Raji (cell line): ENCODE results near the gene CAPZB.

Experiments used
- POLR2A ChIP-seq: IDR thresholded peaks from 2 replicates; pipeline ENCODE4 v1.6.1; 2011; ENCODE audit warnings: low read depth, low read length, control low read depth; ENCODE audit not compliant: insufficient read depth

CAPZB gene

DNA sequence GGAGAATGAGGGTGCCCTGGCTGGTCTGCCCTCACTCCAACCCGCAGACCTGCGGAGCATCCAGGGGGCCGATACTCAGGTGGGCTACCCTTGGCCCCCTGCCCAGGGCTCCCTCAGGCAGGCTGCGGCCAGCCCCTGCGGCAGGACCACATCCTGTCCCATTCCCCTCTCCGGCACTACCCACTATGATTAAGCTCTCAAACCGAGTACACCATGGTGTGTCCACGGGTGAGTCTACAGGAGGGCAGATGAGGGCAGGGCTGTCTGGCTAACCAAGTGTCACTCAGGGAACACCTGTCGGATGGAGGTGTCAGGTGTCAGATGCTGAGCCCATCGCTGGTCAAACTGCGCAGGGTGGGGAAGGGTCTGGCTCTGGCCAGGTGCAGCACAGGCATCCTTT lies 126.0 kb downstream of the CAPZB start:
- no peak for TF ChIP-seq POLR2A

DNA sequence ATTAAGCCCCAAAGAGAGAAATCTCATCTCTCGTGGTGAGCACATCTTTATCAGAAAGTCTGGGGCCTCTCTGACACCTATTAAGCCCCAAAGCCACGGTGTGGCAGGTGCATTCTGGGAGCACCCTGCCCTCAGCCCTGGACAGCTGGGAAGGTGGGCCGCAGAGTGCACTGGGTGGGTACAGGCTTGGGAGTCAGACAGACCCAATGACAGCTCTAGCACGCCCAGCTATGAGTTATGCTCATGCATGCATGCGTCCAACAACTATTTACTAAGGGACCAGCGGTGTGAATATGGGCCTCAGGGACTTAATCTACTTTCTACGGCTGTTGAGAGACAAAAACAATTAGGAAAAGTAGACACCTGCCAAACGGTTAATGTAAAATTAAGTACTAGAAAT lies 126.6 kb downstream of the CAPZB start:
- no peak for TF ChIP-seq POLR2A

GRCh38 chr1:19357299-19357986 lies 127.9 kb downstream of the CAPZB start:
- TF ChIP-seq POLR2A: no peak

- TF ChIP-seq POLR2A: no peak
Measured at GRCh38 chr1:19356266-19356665, 129.1 kb downstream of the CAPZB start.

GRCh38 chr1:19354531-19354981 lies 130.8 kb downstream of the CAPZB start:
- TF ChIP-seq POLR2A: no peak

DNA sequence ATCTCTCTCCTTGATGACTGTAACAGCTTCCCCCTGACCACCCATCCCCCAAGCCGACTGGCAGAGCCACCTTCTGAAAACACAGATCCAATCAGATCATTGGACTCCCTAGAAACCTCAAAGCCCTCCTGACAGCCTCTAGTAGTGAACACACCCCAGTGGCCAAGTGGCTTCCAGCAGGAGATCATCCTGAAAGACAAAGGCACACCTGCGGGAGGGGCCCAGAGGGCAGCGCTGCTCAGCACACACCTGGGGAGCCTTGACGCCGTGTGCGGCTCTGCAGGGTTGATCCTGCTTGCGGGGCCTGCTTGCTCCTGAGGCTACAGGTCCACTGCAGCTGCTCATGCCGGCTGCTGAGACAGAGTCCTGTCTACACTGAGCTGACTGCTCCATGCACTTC lies 131.7 kb downstream of the CAPZB start:
- no peak for TF ChIP-seq POLR2A

- no peak for TF ChIP-seq POLR2A
Measured at GRCh38 chr1:19352839-19353238, 132.5 kb downstream of the CAPZB start.

DNA sequence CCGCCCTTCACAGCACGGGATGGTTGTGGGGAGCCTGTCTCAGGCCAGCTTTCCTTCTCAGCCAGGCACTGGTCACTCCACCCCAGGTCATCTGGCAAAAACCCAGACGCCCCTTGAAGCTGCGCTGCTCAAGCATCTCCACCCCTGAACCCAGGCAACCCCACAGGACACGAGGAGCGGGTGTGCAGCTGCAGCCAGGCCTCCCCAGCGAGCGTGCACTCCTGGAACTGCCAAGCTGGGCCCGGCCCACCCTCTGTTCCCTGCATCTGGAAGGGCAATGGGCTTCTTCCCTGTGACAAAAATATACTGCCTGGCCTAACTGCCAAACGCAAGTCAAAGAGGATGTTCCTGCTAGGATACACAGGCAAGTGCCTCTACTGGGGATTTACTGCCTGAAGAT lies 133.5 kb downstream of the CAPZB start:
- no peak for TF ChIP-seq POLR2A

DNA sequence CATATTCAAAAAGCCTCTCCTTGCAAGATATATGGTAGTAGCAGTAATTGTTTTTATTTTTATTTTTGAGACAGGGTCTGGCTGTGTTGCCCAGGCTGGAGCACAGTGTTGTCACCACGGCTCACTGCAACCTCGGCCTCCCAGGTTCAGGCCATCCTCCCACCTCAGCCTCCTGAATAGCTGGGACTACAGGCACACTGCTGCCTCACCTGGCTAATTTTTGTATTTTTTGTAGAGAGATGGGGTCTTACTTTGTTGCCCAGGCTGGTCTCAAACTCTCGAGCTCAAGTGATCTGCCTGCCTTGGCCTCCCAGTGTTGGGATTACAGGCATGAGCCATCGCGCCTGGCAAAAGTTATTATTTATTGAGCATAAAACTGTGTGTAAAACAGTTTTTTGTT lies 134.8 kb downstream of the CAPZB start:
- no peak for TF ChIP-seq POLR2A

DNA sequence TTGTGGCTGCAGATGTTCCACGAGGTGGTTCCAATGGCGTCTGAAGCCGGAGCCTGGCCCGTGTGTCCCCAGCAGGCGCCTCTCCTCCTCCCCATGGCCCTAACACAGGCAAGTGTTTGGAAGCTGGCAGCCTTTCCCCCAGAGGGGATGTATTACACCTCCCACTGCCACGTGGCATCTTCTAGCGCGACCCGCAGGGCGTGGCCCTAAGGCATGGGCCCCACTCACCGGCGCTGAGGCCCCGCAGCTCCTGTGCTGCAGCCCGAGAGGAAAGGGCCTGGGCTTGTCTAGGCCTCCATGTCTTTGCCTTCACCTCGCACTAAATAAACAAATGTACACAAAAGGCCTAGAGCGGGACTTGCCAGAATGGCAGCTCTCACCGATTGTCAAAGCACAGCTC lies 135.3 kb downstream of the CAPZB start:
- TF ChIP-seq POLR2A: no peak

- no peak for TF ChIP-seq POLR2A
Measured at GRCh38 chr1:19348441-19349198, 136.7 kb downstream of the CAPZB start.

GRCh38 chr1:19347533-19348172 lies 137.7 kb downstream of the CAPZB start:
- TF ChIP-seq POLR2A: no peak

DNA sequence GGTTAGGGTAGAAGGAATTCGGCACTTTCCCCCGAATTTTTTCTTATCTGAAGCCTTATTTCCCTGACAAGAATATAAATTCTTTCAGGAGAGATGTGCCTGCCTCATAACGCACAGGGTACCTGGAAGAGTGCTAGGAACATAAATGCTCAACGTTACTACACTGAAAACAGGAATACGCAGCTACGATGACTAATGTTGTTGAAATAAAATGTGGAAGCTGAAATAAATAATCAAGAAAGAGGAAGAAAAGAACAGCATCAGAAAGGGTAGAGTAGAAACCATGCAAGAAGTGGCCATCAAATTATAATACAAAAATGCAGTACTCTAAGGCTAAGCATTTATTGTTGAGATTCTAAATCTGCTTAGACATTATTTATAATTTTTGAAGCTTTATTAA lies 139.3 kb downstream of the CAPZB start:
- TF ChIP-seq POLR2A: no peak

DNA sequence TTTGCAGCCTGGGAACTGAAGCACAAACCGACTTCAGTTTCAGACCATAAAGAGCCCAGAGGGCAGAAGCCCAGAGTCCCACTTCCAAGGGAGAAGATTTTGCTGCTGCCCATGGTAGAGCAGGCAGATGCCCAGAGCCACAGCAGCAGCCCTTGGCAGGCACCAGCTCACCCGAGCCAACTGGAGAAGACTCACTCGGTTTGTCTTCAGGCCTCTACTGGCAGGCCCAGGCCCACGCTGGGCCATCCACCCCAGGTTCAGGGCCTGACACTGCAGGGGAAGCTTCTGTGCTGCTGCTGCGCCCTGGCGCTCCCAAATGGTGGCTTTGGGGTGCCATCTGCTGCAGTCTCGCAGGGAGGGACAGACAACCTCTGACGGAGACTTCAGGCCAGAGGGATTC lies 139.9 kb downstream of the CAPZB start:
- no peak for TF ChIP-seq POLR2A

DNA sequence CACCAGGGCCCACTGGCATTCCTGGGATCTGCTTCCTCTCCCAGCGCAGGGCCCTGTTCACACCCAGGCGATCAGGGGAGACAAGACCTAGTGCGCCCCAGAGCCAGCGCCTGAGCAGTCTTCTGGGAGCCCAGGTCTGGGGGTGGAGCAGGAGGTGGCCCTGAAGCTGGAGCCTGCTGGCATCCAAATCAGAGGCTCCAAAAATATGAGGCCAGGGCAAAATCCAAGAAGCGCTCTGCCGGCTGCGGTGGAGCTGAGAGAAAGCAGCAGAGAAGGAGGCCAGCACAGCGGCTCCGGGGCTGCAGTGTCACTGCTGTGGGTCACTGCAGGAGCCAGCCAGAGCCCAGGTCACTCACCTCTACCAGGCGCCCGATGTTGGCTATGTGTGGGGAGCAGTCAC lies 140.5 kb downstream of the CAPZB start:
- no peak for TF ChIP-seq POLR2A

GRCh38 chr1:19344372-19344810 lies 140.9 kb downstream of the CAPZB start:
- TF ChIP-seq POLR2A: no peak
